ENCODE measurements around the gene MCC. TPM values are rescaled to one million over a fixed set of nuclear protein-coding genes. Genes with fewer than 3 reads are reported as not detected.

The MCC gene
- total RNA-seq, 1 experiment from 2014 or later: 0.41 TPM

DNA sequence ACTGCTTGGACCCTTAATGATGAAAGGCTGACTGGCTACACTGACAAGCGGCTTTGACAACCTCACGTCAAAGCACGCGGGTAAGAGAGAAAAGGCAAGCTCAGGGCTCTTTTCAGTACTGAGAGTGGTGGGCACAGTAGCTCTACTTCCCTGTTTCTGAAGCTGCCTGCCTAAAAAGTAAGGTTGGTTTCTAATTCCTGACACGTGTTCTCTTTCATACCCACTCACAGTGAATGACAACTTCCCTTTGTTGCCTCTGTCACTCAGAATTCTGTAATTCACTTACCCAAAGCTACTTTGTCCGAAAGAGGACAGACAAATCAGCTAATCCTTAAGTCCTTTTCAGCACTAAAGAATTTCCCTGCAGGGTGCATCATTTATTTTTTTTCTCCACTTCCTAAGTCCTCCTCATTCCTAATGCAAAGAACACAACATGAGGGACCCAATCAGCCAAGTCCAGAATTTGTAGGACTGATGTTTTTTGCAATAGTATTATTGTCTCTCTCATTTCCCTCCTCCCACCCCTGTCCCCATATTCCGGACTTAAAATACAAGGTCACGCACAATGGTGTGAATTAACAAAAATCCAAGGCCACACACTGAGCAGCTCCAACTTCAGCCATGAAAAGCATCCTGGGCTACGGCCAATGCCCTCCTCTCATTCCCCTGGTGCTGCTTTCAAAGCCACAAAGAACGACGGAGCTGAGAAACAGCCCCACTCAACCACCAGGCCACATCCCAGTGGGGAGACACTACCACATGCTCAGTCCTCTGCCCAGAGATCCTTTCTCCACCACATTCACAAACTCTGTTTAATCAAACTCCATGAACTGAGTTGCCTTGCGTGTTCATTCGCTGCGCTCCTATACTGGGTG is 274.5 kb downstream of the MCC start:
- H3K4me3 ChIP-seq (ENCODE audit: low read depth in 2 of 2, low read length in 2 of 2): no peak overlapping the region
- no peaks in the 10 kb centered on the region for H3K9me3 ChIP-seq (ENCODE audit: control insufficient read depth, insufficient read depth, low read depth, low read length)
- no peak for TF ChIP-seq SIN3A (IDR thresholded peaks at IDR 0.05; ENCODE audit: borderline replicate concordance, insufficient read depth, low read depth, low read length)
- H3K27ac ChIP-seq (ENCODE audit: low read length): no peak overlapping the region
- intact Hi-C loops (cut with micrococcal nuclease; ENCODE audit: unreplicated experiment) (no loop called here), in situ Hi-C loops (cut with HindIII; ENCODE audit: low pct_unique_long_range_greater_than_20kb, low sequenced_read_pairs) (no loop called here)
- BruUV-seq (replicated peaks): no TSS peak
- ChIA-PET POLR2A (no interaction called here), CTCF (no interaction called here)
- ATAC-seq: no peak
- H3K27me3 ChIP-seq (ENCODE audit: control insufficient read depth, insufficient read depth, low read length): no peaks in the 10 kb centered on the region
- DNase-seq (ENCODE audit: low read depth, low spot score): no peak
- H3K4me1 ChIP-seq (ENCODE audit: control insufficient read depth, insufficient read depth, low read length): no peaks in the 10 kb centered on the region; the same call in 1 of the 2 replicates
- no peaks in the 10 kb centered on the region for H3K36me3 ChIP-seq (ENCODE audit: control insufficient read depth, insufficient read depth, low read length)

DNA sequence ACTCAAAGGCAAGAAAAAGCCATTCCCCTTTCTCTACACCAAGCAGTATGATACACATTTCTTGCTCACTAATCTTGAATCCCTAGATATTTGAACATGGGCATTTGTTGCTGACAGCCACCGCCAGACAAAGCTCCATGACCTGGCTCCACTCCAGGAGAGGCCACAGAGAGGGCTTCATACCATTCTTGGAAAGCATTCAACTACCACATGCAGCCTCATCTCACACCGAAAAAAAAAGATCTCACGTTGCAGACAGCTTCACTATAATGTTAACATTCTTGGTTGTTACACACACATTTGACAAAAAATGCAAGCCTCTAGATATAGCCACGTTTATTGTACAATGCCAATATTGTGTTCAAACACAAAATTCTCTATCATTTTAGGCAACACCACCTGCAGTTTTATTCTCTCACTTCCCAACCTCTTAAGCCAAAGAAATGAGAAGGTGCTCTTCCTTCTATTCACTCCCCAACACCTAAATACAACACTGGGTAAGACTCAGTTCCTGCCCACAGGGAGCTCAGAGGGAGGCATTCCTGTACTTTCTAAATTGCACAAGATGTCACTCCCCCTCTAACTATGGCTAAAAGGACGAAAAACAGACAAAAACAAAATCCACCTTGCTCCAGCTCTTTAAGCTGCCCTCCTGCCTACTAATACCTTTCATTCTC is 275.9 kb downstream of the MCC start:
- DNase-seq (ENCODE audit: low read depth, low spot score) (no peak), ATAC-seq (no peak)
- no peaks in the 10 kb centered on the region for H3K4me1 ChIP-seq (ENCODE audit: control insufficient read depth, insufficient read depth, low read length)
- CTCF ChIA-PET: no interaction called here
- H3K27me3 ChIP-seq (ENCODE audit: control insufficient read depth, insufficient read depth, low read length): no peaks in the 10 kb centered on the region
- no peaks in the 10 kb centered on the region for H3K36me3 ChIP-seq (ENCODE audit: control insufficient read depth, insufficient read depth, low read length)
- H3K9me3 ChIP-seq (ENCODE audit: control insufficient read depth, insufficient read depth, low read depth, low read length): no peaks in the 10 kb centered on the region
- TF ChIP-seq TCF7L2 (IDR thresholded peaks at IDR 0.05; ENCODE audit: low read depth, low read length): no peak
- TF ChIP-seq, protein P1, sequence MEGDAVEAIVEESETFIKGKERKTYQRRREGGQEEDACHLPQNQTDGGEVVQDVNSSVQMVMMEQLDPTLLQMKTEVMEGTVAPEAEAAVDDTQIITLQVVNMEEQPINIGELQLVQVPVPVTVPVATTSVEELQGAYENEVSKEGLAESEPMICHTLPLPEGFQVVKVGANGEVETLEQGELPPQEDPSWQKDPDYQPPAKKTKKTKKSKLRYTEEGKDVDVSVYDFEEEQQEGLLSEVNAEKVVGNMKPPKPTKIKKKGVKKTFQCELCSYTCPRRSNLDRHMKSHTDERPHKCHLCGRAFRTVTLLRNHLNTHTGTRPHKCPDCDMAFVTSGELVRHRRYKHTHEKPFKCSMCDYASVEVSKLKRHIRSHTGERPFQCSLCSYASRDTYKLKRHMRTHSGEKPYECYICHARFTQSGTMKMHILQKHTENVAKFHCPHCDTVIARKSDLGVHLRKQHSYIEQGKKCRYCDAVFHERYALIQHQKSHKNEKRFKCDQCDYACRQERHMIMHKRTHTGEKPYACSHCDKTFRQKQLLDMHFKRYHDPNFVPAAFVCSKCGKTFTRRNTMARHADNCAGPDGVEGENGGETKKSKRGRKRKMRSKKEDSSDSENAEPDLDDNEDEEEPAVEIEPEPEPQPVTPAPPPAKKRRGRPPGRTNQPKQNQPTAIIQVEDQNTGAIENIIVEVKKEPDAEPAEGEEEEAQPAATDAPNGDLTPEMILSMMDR (IDR thresholded peaks at IDR 0.05): no peak
- TF ChIP-seq POLR2AphosphoS5 (IDR thresholded peaks at IDR 0.05; ENCODE audit: low read depth, low read length): no peak
- no peak for TF ChIP-seq SIN3A (IDR thresholded peaks at IDR 0.05; ENCODE audit: borderline replicate concordance, insufficient read depth, low read depth, low read length)
- TF ChIP-seq, protein P2, sequence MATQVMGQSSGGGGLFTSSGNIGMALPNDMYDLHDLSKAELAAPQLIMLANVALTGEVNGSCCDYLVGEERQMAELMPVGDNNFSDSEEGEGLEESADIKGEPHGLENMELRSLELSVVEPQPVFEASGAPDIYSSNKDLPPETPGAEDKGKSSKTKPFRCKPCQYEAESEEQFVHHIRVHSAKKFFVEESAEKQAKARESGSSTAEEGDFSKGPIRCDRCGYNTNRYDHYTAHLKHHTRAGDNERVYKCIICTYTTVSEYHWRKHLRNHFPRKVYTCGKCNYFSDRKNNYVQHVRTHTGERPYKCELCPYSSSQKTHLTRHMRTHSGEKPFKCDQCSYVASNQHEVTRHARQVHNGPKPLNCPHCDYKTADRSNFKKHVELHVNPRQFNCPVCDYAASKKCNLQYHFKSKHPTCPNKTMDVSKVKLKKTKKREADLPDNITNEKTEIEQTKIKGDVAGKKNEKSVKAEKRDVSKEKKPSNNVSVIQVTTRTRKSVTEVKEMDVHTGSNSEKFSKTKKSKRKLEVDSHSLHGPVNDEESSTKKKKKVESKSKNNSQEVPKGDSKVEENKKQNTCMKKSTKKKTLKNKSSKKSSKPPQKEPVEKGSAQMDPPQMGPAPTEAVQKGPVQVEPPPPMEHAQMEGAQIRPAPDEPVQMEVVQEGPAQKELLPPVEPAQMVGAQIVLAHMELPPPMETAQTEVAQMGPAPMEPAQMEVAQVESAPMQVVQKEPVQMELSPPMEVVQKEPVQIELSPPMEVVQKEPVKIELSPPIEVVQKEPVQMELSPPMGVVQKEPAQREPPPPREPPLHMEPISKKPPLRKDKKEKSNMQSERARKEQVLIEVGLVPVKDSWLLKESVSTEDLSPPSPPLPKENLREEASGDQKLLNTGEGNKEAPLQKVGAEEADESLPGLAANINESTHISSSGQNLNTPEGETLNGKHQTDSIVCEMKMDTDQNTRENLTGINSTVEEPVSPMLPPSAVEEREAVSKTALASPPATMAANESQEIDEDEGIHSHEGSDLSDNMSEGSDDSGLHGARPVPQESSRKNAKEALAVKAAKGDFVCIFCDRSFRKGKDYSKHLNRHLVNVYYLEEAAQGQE (IDR thresholded peaks at IDR 0.05; ENCODE audit: insufficient read depth in 1 of 2, low read depth in 2 of 2, low read length in 1 of 2): no peak
- intact Hi-C loops (cut with micrococcal nuclease; ENCODE audit: unreplicated experiment) (no loop called here), in situ Hi-C loops (cut with HindIII; ENCODE audit: low pct_unique_long_range_greater_than_20kb, low sequenced_read_pairs) (no loop called here)
- no peak overlapping the region for H3K4me3 ChIP-seq (ENCODE audit: low read depth in 2 of 2, low read length in 2 of 2)
- BruUV-seq (replicated peaks): no TSS peak
- POLR2A ChIA-PET: interaction anchor here (0.6 kb wide), 1 partner anchor 188 kb away, joined by 5 read pairs; no protein-coding TSS in a partner anchor
- H3K27ac ChIP-seq (ENCODE audit: low read length): no peak overlapping the region

Data from Panc1 (cell line).